ENCODE data around the gene DOC2A.
A peak's percentile ranks its signal among the peaks of the same experiment; 100 is the strongest.

DNA sequence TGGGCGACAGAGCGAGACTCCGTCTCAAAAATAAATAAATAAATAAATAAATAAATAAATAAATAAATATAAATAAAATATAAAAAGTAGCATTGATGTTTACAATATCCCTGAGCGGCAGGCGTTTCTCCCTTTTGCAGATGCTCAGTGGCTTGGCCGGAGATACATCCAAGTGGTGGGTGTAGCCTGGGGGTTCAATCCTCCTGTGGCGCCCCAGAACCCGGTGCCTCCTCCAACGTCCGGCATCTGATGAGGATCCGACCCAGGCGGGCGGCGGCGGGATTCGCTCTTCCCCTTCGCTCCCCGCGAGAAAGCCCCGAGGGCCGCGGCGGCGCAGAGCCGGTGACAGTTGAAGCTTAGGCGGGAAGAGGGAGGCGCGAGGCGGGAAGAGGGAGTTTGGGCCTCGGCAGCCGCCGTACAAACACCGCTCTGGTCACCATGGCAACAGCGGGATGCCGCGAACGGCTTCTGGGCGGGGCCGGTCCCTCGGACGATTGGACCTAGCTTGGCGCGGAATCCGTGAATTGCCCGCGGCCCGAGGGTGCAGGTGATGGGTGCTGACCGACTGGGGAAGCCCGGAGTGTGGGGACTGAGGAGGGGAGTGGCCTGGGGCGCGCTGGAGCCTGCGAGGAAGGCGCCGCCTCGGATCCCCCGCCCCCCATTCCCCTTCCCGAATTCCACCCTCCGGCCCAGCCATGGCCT is 42.0 kb upstream of the DOC2A start:
- peak; percentile 51; the same call in 1 of the 2 replicates for TF ChIP-seq POLR2A (IDR thresholded peaks at IDR 0.05; ENCODE audit: low read depth, low read length)
- no peak for TF ChIP-seq TAF1 (IDR thresholded peaks at IDR 0.05; ENCODE audit: borderline replicate concordance, low read depth, low read length)

All from GM12892 (cell line).